Heart left ventricle (tissue), 13 donors: ENCODE data around the gene RAB3GAP2.

Experiments
- CTCF ChIP-seq, 12 donors: fragments of 200-600 bp; sonication (generic) in 4 of 12; IDR thresholded peaks; one replicate each; pipeline versions ENCODE4 v1.5.0 to v1.8.0; 2018 to 2022; ENCODE audit warnings: antibody characterized with exemption in 12 of 12, mild to moderate bottlenecking in 5 of 12
- POLR2A ChIP-seq, 2 donors: fragments of 450-650 bp; IDR thresholded peaks; one replicate each; pipeline ENCODE4 v1.6.1; 2017; ENCODE audit warnings: antibody characterized with exemption in 2 of 2, mild to moderate bottlenecking in 2 of 2, moderate library complexity in 2 of 2
- donor health status: ischemic (EF 13 %, LVEDD 7.1; RV severe dilation, severe dysfunction).
- donor health status: DM: no; HTN: yes; CAD: no.
- donor health status: DM: no; HTN: no; CAD: no.
- donor health status: ischemic (EF 25% LVEDD 6.9; RV normal size, moderate dysfunction).
- donor health status: ischemic (EF 25% LVEDD 5.7; RV mildly dilated, moderate dysfunction).
- donor health status: ischemic (EF 35%, LVEDD 5.7; RV mildly dilated, moderate dysfunction).
- donor health status: nonischemic (EF 11% LVEDD 7.7; RV severe dilation, severe dysfunction).
- donor health status: DM: yes; HTN: yes; CAD: no.
- donor health status: PGD.
- donor health status: ischemic (EF 29% LVEDD 5.4; RV normal size, mild dysfunction).
- donor health status: nonischemic (EF 23%, LVEDD 6.1; RV moderate dilation, normal function).

- no peak for TF ChIP-seq POLR2A (IDR thresholded peaks at IDR 0.05)
- TF ChIP-seq CTCF (IDR thresholded peaks at IDR 0.05) = no peak
These were observed 150.3 kb downstream of the RAB3GAP2 start for GRCh38 chr1:220121791-220122530.
